Osteoblast (primary cell): Measurements from ENCODE around the gene CCNA2. TPM values are rescaled to one million over a fixed set of nuclear protein-coding genes. Genes with fewer than 3 reads are reported as not detected.

Experiments
- DNase-seq: peaks from one replicate; pipeline ENCODE4 v3.0.0; 2011; ENCODE audit warnings: low spot score, mixed read lengths; ENCODE audit not compliant: insufficient read length; ENCODE audit errors: missing footprints
- H2AFZ ChIP-seq: 2 replicates; pipeline ENCODE4 v1.6.0; 2011; ENCODE audit warnings: mild to moderate bottlenecking, low read length
- H3K27ac ChIP-seq: 2 replicates; pipeline ENCODE4 v1.5.1; 2011; ENCODE audit warnings: mild to moderate bottlenecking, low read depth, low read length, moderate library complexity
- H3K27me3 ChIP-seq: 2 replicates; pipeline ENCODE4 v1.6.0; 2012; ENCODE audit warnings: mild to moderate bottlenecking, control low read depth, inconsistent platforms, low read length, moderate library complexity; ENCODE audit not compliant: insufficient read depth
- H3K36me3 ChIP-seq: 2 replicates; pipeline ENCODE4 v1.5.1; 2011; ENCODE audit warnings: mild to moderate bottlenecking, low read length, control low read depth, moderate library complexity; ENCODE audit not compliant: insufficient read depth
- H3K4me1 ChIP-seq: 2 replicates; pipeline ENCODE4 v1.5.1; 2011; ENCODE audit warnings: mild to moderate bottlenecking, low read length, control low read depth, moderate library complexity; ENCODE audit not compliant: insufficient read depth
- H3K4me2 ChIP-seq: 2 replicates; pipeline ENCODE4 v1.6.0; 2011; ENCODE audit warnings: mild to moderate bottlenecking, low read length; ENCODE audit not compliant: insufficient read depth
- H3K4me3 ChIP-seq: fragments of 200-600 bp; sonication (generic); 3 replicates; pipeline ENCODE4 v1.5.1; 2012; ENCODE audit warnings: mild to moderate bottlenecking, low read length, inconsistent platforms; ENCODE audit not compliant: insufficient read depth
- H3K79me2 ChIP-seq: 2 replicates; pipeline ENCODE4 v1.6.0; 2012; ENCODE audit warnings: mild to moderate bottlenecking, low read length, control low read depth, inconsistent platforms; ENCODE audit not compliant: insufficient read depth
- H3K9me3 ChIP-seq: 2 replicates; pipeline ENCODE4 v1.5.1; 2011; ENCODE audit warnings: low read depth, low read length, control low read depth
- H4K20me1 ChIP-seq: 2 replicates; pipeline ENCODE4 v1.6.0; 2012; ENCODE audit warnings: mild to moderate bottlenecking, low read length, control low read depth; ENCODE audit not compliant: insufficient read depth
- CTCF ChIP-seq: IDR thresholded peaks from 2 replicates; pipeline ENCODE4 v1.5.1; 2011; ENCODE audit warnings: mild to moderate bottlenecking, low read depth, low read length, moderate library complexity; ENCODE audit errors: extremely low read depth
- total RNA-seq: library from RNA; depleted of rRNA; stranded (reverse); fragments of >200 nt; gene quantifications from 2 replicates; pipeline ENCODE4 v1.2.3, GENCODE V29; 2012

The CCNA2 gene
- total RNA-seq, 1 donor = 8.7 TPM

GRCh38 chr4:121800961-121801714, 22.5 kb downstream of the CCNA2 start, which contains the start of gene EXOSC9:
TSS of gene EXOSC9 (plus strand) at chr4:121801323. CDS start at chr4:121801425, 102 bp downstream.
- Histone ChIP-seq H4K20me1 (no peaks in the 10 kb centered on the region), H3K36me3 (peaks cover 37% of the 10 kb centered on the region), H3K4me1 (peaks cover 16% of the 10 kb centered on the region), H3K27me3 (no peaks in the 10 kb centered on the region), H3K4me2 (peak within 1 kb of the TSS; percentile 86), H3K9me3 (no peaks in the 10 kb centered on the region), H2AFZ (peak within 1 kb of the TSS; percentile 98), H3K4me3 (peak within 1 kb of the TSS; percentile 90), H3K27ac (peak within 1 kb of the TSS; percentile 96), H3K79me2 (peaks cover 32% of the 10 kb centered on the region)
- peak; percentile 92 for DNase-seq
- no peak for TF ChIP-seq CTCF

DNA sequence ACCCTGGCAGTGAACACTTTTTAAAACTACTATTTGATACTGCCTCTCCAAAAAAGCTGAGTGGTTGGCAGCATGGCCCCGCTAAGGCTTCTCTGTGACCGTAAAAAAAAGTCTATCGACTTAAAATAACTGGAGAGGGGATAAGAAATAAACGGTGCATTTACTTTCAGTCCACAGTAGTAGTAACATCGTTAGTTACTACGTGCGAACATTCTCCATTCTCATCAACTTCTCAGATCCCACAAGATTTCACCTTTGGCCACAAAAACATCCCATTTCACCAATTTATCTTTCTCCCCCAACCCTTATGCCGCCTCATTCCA, 23.1 kb downstream of the CCNA2 start:
- peak overlapping the region; percentile 98 for H2AFZ ChIP-seq
- TF ChIP-seq CTCF = no peak
- no peaks in the 10 kb centered on the region for H4K20me1 ChIP-seq
- peaks cover 16% of the 10 kb centered on the region for H3K4me1 ChIP-seq
- peaks cover 32% of the 10 kb centered on the region for H3K36me3 ChIP-seq
- peaks cover 32% of the 10 kb centered on the region for H3K79me2 ChIP-seq
- no peak for DNase-seq
- peak overlapping the region; percentile 86 for H3K4me2 ChIP-seq
- H3K27me3 ChIP-seq = no peaks in the 10 kb centered on the region
- H3K9me3 ChIP-seq = no peaks in the 10 kb centered on the region
- peak overlapping the region; percentile 96 for H3K27ac ChIP-seq
- H3K4me3 ChIP-seq = peak overlapping the region; percentile 90

DNA sequence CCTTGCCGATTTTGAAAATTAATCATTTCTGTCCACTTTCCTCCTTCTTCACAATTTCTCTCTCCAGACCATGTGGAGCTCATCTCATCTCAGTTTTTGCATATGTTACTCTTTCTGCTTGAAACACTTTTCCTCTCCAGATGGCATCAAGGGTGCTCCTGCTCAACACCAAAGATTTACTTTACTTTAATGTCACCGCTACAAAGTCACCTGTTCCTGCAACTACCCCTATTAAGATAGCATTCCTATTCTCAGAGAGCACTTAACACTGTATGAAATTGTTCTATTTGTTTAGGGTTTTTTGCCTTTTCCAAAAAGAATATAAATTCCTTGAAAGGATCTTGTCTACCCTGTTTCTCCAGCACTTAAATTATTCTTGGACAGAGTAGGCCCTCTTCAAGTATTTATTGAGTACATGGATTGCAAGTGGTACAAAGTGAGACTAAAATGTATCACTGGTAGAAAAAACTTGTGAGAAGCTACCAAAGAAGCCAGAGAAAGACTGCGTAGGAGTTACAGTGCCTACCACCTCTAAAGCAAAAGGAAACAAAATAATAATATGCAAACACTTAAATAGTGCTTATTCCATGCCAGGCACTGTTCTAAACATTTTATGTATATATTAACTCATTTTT, 23.7 kb downstream of the CCNA2 start:
- Histone ChIP-seq H3K4me2 (peak overlapping the region; percentile 86), H3K27me3 (no peaks in the 10 kb centered on the region), H4K20me1 (no peaks in the 10 kb centered on the region), H3K36me3 (peaks cover 26% of the 10 kb centered on the region), H3K79me2 (peaks cover 32% of the 10 kb centered on the region), H3K9me3 (no peaks in the 10 kb centered on the region), H2AFZ (peak overlapping the region; percentile 98), H3K4me1 (peaks cover 16% of the 10 kb centered on the region), H3K4me3 (no peak overlapping the region), H3K27ac (peak overlapping the region; percentile 96)
- no peak for TF ChIP-seq CTCF
- no peak for DNase-seq

DNA sequence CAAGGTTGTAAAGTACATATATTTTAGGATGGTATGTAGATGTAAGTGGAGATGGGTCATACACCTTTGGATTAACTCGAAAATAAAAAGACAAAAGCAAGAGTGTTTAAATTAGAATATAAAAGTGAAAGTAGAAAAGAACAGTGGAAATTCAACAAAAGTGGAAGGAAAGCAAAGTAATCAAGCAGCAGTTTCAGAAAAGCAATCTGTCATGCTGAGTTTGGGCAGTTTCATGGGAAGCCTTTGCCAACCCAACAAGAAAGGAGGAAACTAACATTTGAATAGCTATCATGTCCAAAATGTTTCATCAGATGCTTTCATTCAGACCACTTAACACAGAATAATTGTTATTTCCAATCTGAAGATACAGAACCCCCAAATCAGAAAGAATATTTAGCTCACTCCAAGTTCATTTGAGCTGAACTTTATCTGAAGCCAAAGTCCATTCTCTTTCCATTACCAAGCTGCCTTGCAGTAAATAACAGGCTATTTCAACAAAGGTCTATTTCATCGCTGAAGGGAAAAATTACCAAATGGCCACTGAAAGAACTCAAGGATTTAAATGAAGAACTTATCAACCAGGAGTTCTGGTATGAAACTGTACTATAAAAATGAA, 24.4 kb downstream of the CCNA2 start:
- Histone ChIP-seq H3K9me3 (no peaks in the 10 kb centered on the region), H2AFZ (peak overlapping the region; percentile 58), H3K79me2 (peaks cover 27% of the 10 kb centered on the region), H3K4me3 (no peak overlapping the region), H3K4me1 (peaks cover 19% of the 10 kb centered on the region), H3K27ac (no peak overlapping the region), H3K36me3 (peaks cover 19% of the 10 kb centered on the region), H3K27me3 (no peaks in the 10 kb centered on the region), H3K4me2 (no peak overlapping the region), H4K20me1 (no peaks in the 10 kb centered on the region)
- DNase-seq = no peak
- no peak for TF ChIP-seq CTCF
